ENCODE results near the gene ATP8B4.

- TF ChIP-seq BHLHE40 (IDR thresholded peaks at IDR 0.05; ENCODE audit: borderline replicate concordance) (no peak), SP1 (IDR thresholded peaks at IDR 0.05) (no peak), NFRKB (IDR thresholded peaks at IDR 0.05) (no peak), LEF1 (IDR thresholded peaks at IDR 0.05; ENCODE audit: borderline replicate concordance) (no peak), FOXM1 (IDR thresholded peaks at IDR 0.05; ENCODE audit: borderline replicate concordance) (no peak)
These were observed 52.8 kb downstream of the ATP8B4 start for GRCh38 chr15:50066202-50066601.

All from HEK293T (cell line).